Endothelial cell of umbilical vein (primary cell): ENCODE data around the gene ISM2. TPM values are rescaled to one million over a fixed set of nuclear protein-coding genes. Genes with fewer than 3 reads are reported as not detected.

Experiments
- BruUV-seq: library from RNA; stranded (reverse); fragments of 400-500 nt; replicated peaks from 2 replicates; lab custom pipeline; 2021; lab: Mats Ljungman, UMichigan
- CTCF ChIA-PET: fragments of 300-600, 350-600 bp; sonication (Branson Sonifier 250); formaldehyde crosslinking; loops from one replicate; lab custom pipeline; 2021; ENCODE audit warnings: antibody characterized with exemption, inconsistent platforms; lab: Charles Lee
- POLR2A ChIA-PET: fragments of 300-600, 350-600 bp; sonication (Branson Sonifier 250); formaldehyde crosslinking; loops from one replicate; lab custom pipeline; 2021; ENCODE audit warnings: antibody characterized with exemption, inconsistent platforms; lab: Charles Lee
- DNase-seq: peaks from one replicate; pipeline ENCODE4 v3.0.0-alpha.2; 2011; ENCODE audit warnings: low read depth, low spot score
- FAIRE-seq: peaks from 2 replicates; lab custom pipeline; 2011; peaks lifted over from hg19 to GRCh38; lab: Jason Lieb, UNC
- H2AFZ ChIP-seq: 2 replicates; pipeline ENCODE4 v1.6.0; 2012; ENCODE audit warnings: low read depth, low read length, control low read depth, inconsistent platforms
- H3K27ac ChIP-seq: 2 replicates; pipeline ENCODE4 v1.5.1; 2011; ENCODE audit warnings: low read depth, mild to moderate bottlenecking, control low read depth, low read length, moderate library complexity; ENCODE audit not compliant: insufficient read depth
- H3K27me3 ChIP-seq, 2 experiments: 2 replicates each; pipeline versions ENCODE4 v1.6.0 to v1.6.1; 2011; ENCODE audit warnings: low read length in 2 of 2, mixed read lengths in 1 of 2; ENCODE audit not compliant: control insufficient read depth in 2 of 2, insufficient read depth in 2 of 2
- H3K36me3 ChIP-seq, 2 experiments: 2 replicates in 1 of 2; 3 replicates in 1 of 2; pipeline ENCODE4 v1.5.1; 2011; ENCODE audit warnings: low read length in 2 of 2, mild to moderate bottlenecking in 1 of 2, moderate library complexity in 1 of 2; ENCODE audit not compliant: control insufficient read depth in 2 of 2, insufficient read depth in 2 of 2; ENCODE audit errors: extremely low read depth in 1 of 2
- H3K4me1 ChIP-seq: 3 replicates; pipeline ENCODE4 v1.5.1; 2011; ENCODE audit warnings: mild to moderate bottlenecking, low read length; ENCODE audit not compliant: control insufficient read depth, insufficient read depth; ENCODE audit errors: extremely low read depth
- H3K4me2 ChIP-seq: 2 replicates; pipeline ENCODE4 v1.6.1; 2011; ENCODE audit warnings: low read length, control low read depth, mixed read lengths; ENCODE audit not compliant: insufficient read depth
- H3K4me3 ChIP-seq, 3 experiments: fragments of 200-600 bp in 1 of 3; sonication (generic), shearing (Covaris generic) in 1 of 3; replicated peaks in 1 of 3; 2 replicates each; pipeline ENCODE4 v1.5.1; 2011 to 2016; ENCODE audit warnings: control low read depth in 3 of 3, low read length in 3 of 3, mild to moderate bottlenecking in 2 of 3, inconsistent platforms in 1 of 3, low read depth in 1 of 3, moderate library complexity in 1 of 3; ENCODE audit not compliant: insufficient read depth in 1 of 3
- H3K79me2 ChIP-seq: 2 replicates; pipeline ENCODE4 v1.6.0; 2012; ENCODE audit warnings: low read length, inconsistent platforms; ENCODE audit not compliant: control insufficient read depth, insufficient read depth
- H3K9ac ChIP-seq: replicated peaks from 2 replicates; pipeline ENCODE3; 2011; ENCODE audit warnings: low read length, control low read depth; ENCODE audit not compliant: insufficient read depth; ENCODE audit errors: extremely low read depth
- H3K9me1 ChIP-seq: replicated peaks from 3 replicates; pipeline ENCODE4 v1.6.0; 2011; ENCODE audit warnings: mild to moderate bottlenecking, low read length; ENCODE audit not compliant: control insufficient read depth, insufficient read depth; ENCODE audit errors: extremely low read depth
- H3K9me3 ChIP-seq: replicated peaks from 2 replicates; pipeline ENCODE4 v1.5.1; 2012; ENCODE audit warnings: low read length, inconsistent platforms; ENCODE audit not compliant: control insufficient read depth, insufficient read depth
- H4K20me1 ChIP-seq: replicated peaks from 2 replicates; pipeline ENCODE3; 2011; ENCODE audit warnings: mild to moderate bottlenecking, low read length; ENCODE audit not compliant: control insufficient read depth, insufficient read depth; ENCODE audit errors: extremely low read depth
- CTCF ChIP-seq, 2 donors: IDR thresholded peaks; 1 replicate in 1 of 2; 2 replicates in 1 of 2; pipeline ENCODE4 v1.5.1; 2011; ENCODE audit warnings: low read length in 2 of 2, mild to moderate bottlenecking in 2 of 2, moderate library complexity in 2 of 2, control low read depth in 1 of 2, inconsistent platforms in 1 of 2, low read depth in 1 of 2; ENCODE audit not compliant: insufficient read depth in 1 of 2; ENCODE audit errors: extremely low read depth in 1 of 2
- EZH2 ChIP-seq: IDR thresholded peaks from 2 replicates; pipeline ENCODE4 v1.6.1; 2012; ENCODE audit warnings: borderline replicate concordance, low read depth, mild to moderate bottlenecking, moderate library complexity, low read length, inconsistent platforms; ENCODE audit not compliant: severe bottlenecking
- FOS ChIP-seq: IDR thresholded peaks from 2 replicates; pipeline ENCODE4 v1.6.1; 2011; ENCODE audit warnings: mild to moderate bottlenecking, low read length, moderate library complexity, borderline replicate concordance; ENCODE audit not compliant: insufficient read depth
- GATA2 ChIP-seq: IDR thresholded peaks from 2 replicates; pipeline ENCODE4 v1.7.0; 2011; ENCODE audit warnings: low read depth, mild to moderate bottlenecking, moderate library complexity, mixed read lengths, low read length; ENCODE audit not compliant: insufficient read length, insufficient read depth
- JUN ChIP-seq: IDR thresholded peaks from 2 replicates; pipeline ENCODE4 v1.6.1; 2011; ENCODE audit warnings: borderline replicate concordance, low read depth; ENCODE audit not compliant: insufficient read length, insufficient read depth
- MAX ChIP-seq: IDR thresholded peaks from 2 replicates; pipeline ENCODE4 v1.6.1; 2011; ENCODE audit not compliant: insufficient read depth, insufficient read length
- MYC ChIP-seq: IDR thresholded peaks from one replicate; pipeline ENCODE4 v1.6.1; 2011; ENCODE audit warnings: mild to moderate bottlenecking, low read depth, low read length
- POLR2A ChIP-seq: IDR thresholded peaks from 2 replicates; pipeline ENCODE4 v1.6.1; 2012; ENCODE audit warnings: low read depth, mild to moderate bottlenecking, control low read depth, low read length
- POLR2AphosphoS5 ChIP-seq: IDR thresholded peaks from 2 replicates; pipeline ENCODE4 v1.6.1; 2012; ENCODE audit warnings: low read depth, mild to moderate bottlenecking, control low read depth, low read length, moderate library complexity; ENCODE audit not compliant: insufficient read depth
- dilution Hi-C: fragments of 300-500 bp; cut with MboI; formaldehyde crosslinking; loops from one replicate; pipeline ENCODE4 v1.15.0; 2019; ENCODE audit warnings: low sequenced_read_pairs; ENCODE audit not compliant: extremely low pct_ligation_motif_present
- intact Hi-C: fragments of 100-400 bp; cut with micrococcal nuclease; formaldehyde crosslinking; loops from one replicate; pipeline ENCODE4 v1.10.0; 2022
- polyA plus RNA-seq, 4 experiments: library from polyadenylated mRNA; depleted of rRNA in 3 of 4; stranded (reverse) in 3 of 4; unstranded in 1 of 4; fragments of >200 nt; gene quantifications; 2 replicates each; pipeline versions ENCODE4 v1.2.1 to v1.2.3, GENCODE V29; 2011 to 2012; ENCODE audit warnings: missing spikeins in 1 of 4
- total RNA-seq: library from RNA; stranded (reverse); gene quantifications from 2 replicates; pipeline ENCODE4 v1.2.3, GENCODE V29; 2021

The ISM2 gene
- total and polyA plus RNA-seq, 2 donors (not counting 3 experiments of a cell fraction or from before 2014, with no cell fraction given): not detected

GRCh38 chr14:77470224-77470870 lies 28.3 kb downstream of the ISM2 start:
- H3K27ac ChIP-seq: no peak overlapping the region
- FAIRE-seq: no peak

More at GRCh38 chr14:77470224-77470870, 28.3 kb downstream of the ISM2 start:
- H3K9ac ChIP-seq: no peak overlapping the region
- H3K27me3 ChIP-seq: no peaks in the 10 kb centered on the region
- dilution Hi-C loops: no loop called here
- H3K79me2 ChIP-seq: no peaks in the 10 kb centered on the region
- H3K9me3 ChIP-seq: no peaks in the 10 kb centered on the region
- CTCF ChIA-PET: interaction anchor here (2.1 kb wide), 1 partner anchor 11 kb away, joined by 12 read pairs; no protein-coding TSS in a partner anchor
- no peak overlapping the region for H2AFZ ChIP-seq
- intact Hi-C loops: no loop called here
- H4K20me1 ChIP-seq: no peaks in the 10 kb centered on the region
- no peak for DNase-seq
- no peak overlapping the region for H3K4me2 ChIP-seq
- no peaks in the 10 kb centered on the region for H3K4me1 ChIP-seq
- no peak for TF ChIP-seq FOS
- TF ChIP-seq MYC: no peak
- TF ChIP-seq JUN: no peak
- TF ChIP-seq POLR2AphosphoS5: no peak
- no peak for TF ChIP-seq EZH2
- TF ChIP-seq CTCF (IDR thresholded peaks at IDR 0.05; ENCODE audit: extremely low read depth in 1 of 2, insufficient read depth in 1 of 2, low read depth in 1 of 2, low read length in 2 of 2): no peak
- TF ChIP-seq MAX: no peak
- no peak for TF ChIP-seq POLR2A
- no peak for TF ChIP-seq GATA2
- H3K4me3 ChIP-seq: no peak overlapping the region
- no peaks in the 10 kb centered on the region for H3K9me1 ChIP-seq
- peaks cover 12 to 14% of the 10 kb centered on the region in 2 experiments for H3K36me3 ChIP-seq
- POLR2A ChIA-PET: no interaction called here
- BruUV-seq: no TSS peak
